ENCODE measurements around the gene TBC1D23. TPM values are rescaled to one million over a fixed set of nuclear protein-coding genes. Genes with fewer than 3 reads are reported as not detected.

TBC1D23 gene
- total and polyA plus RNA-seq, 2 of the 13 experiments (the other 11 are each of a cell fraction or from before 2014, with no cell fraction given): 28.7 to 35.4 TPM

DNA sequence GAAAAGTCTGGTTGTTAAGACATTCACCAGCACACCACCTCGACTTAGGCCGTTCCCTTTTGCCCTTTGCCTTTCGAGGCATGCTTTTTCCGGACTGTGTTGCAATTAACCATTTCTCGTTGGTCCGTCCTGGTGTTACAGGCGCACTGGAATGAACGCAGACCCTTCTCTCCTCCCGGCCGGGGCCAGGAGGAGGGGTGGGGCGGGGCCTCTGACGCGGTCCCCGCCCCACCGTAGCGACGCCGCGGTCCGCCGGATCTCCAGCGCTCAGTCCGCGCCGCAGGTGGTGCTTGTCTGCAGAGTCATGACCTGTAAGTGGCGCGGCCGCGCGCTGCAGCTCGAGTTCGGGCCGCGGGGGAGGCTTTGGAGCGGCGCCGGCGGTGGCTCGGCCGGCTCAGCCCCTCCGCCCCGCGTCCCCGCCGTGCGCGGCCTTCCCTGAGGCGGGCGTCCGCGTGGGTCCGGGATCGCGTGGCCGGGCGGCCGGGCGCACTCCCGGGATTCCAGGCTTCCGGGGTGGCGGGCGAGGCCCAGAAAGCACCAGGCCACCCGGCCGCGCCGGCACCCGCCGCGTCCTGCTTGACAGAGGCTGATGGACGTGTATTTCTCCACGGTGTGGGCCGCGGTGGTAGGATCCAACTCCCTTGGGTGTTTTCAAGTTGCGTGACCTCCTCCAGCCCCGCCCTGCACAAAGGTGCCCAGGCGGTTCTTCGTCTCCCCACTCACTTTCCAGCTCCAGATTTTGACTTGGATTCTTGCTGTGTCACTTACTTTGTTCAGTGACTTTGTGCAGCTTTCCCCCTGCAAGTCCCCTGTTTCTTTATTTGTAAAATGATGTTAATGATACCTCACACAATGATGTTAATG lies 73.9 kb downstream of the TBC1D23 start, which contains the start of gene NIT2 (continued):
- peak; percentile 27; the same call in 1 of the 2 replicates for TF ChIP-seq NR0B2 (CRISPR knock-in tag; IDR thresholded peaks at IDR 0.05)
- peak; percentile 49 for TF ChIP-seq ZNF776 (CRISPR knock-in tag; IDR thresholded peaks at IDR 0.05)
- peak; percentile 55 for TF ChIP-seq HDAC1 (CRISPR knock-in tag; IDR thresholded peaks at IDR 0.05)
- TF ChIP-seq CREBL2 (CRISPR knock-in tag; IDR thresholded peaks at IDR 0.05; ENCODE audit: borderline replicate concordance): no peak
- TF ChIP-seq TGIF2 (CRISPR knock-in tag; IDR thresholded peaks at IDR 0.05): peak; percentile 20; the same call in 1 of the 2 replicates
- no peak for TF ChIP-seq WIZ (CRISPR knock-in tag; IDR thresholded peaks at IDR 0.05)
- TF ChIP-seq, protein P1, sequence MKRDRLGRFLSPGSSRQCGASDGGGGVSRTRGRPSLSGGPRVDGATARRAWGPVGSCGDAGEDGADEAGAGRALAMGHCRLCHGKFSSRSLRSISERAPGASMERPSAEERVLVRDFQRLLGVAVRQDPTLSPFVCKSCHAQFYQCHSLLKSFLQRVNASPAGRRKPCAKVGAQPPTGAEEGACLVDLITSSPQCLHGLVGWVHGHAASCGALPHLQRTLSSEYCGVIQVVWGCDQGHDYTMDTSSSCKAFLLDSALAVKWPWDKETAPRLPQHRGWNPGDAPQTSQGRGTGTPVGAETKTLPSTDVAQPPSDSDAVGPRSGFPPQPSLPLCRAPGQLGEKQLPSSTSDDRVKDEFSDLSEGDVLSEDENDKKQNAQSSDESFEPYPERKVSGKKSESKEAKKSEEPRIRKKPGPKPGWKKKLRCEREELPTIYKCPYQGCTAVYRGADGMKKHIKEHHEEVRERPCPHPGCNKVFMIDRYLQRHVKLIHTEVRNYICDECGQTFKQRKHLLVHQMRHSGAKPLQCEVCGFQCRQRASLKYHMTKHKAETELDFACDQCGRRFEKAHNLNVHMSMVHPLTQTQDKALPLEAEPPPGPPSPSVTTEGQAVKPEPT (CRISPR knock-in tag; IDR thresholded peaks at IDR 0.05; ENCODE audit: low read depth): peak; percentile 40; the same call in 1 of the 2 replicates
- no peak for TF ChIP-seq TSC22D2 (CRISPR knock-in tag; IDR thresholded peaks at IDR 0.05; ENCODE audit: borderline replicate concordance)
- TF ChIP-seq, protein P2, sequence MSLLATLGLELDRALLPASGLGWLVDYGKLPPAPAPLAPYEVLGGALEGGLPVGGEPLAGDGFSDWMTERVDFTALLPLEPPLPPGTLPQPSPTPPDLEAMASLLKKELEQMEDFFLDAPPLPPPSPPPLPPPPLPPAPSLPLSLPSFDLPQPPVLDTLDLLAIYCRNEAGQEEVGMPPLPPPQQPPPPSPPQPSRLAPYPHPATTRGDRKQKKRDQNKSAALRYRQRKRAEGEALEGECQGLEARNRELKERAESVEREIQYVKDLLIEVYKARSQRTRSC (CRISPR knock-in tag; IDR thresholded peaks at IDR 0.05; ENCODE audit: low read depth): no peak
- peak; percentile 26; the same call in 1 of the 2 replicates for TF ChIP-seq STAG1 (CRISPR knock-in tag; IDR thresholded peaks at IDR 0.05)
- TF ChIP-seq, protein P3, sequence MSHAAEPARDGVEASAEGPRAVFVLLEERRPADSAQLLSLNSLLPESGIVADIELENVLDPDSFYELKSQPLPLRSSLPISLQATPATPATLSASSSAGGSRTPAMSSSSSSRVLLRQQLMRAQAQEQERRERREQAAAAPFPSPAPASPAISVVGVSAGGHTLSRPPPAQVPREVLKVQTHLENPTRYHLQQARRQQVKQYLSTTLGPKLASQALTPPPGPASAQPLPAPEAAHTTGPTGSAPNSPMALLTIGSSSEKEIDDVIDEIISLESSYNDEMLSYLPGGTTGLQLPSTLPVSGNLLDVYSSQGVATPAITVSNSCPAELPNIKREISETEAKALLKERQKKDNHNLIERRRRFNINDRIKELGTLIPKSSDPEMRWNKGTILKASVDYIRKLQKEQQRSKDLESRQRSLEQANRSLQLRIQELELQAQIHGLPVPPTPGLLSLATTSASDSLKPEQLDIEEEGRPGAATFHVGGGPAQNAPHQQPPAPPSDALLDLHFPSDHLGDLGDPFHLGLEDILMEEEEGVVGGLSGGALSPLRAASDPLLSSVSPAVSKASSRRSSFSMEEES (CRISPR knock-in tag; IDR thresholded peaks at IDR 0.05): no peak; the same call in 1 of the 2 replicates
- TF ChIP-seq RBFOX2 (IDR thresholded peaks at IDR 0.05; ENCODE audit: low read depth, low read length): peak; percentile 92
- TF ChIP-seq JARID2 (CRISPR knock-in tag; IDR thresholded peaks at IDR 0.05; ENCODE audit: insufficient replicate concordance): no peak
- TF ChIP-seq ZSCAN21 (CRISPR knock-in tag; IDR thresholded peaks at IDR 0.05; ENCODE audit: borderline replicate concordance): peak; percentile 14; the same call in 1 of the 2 replicates
- TF ChIP-seq, protein P4, sequence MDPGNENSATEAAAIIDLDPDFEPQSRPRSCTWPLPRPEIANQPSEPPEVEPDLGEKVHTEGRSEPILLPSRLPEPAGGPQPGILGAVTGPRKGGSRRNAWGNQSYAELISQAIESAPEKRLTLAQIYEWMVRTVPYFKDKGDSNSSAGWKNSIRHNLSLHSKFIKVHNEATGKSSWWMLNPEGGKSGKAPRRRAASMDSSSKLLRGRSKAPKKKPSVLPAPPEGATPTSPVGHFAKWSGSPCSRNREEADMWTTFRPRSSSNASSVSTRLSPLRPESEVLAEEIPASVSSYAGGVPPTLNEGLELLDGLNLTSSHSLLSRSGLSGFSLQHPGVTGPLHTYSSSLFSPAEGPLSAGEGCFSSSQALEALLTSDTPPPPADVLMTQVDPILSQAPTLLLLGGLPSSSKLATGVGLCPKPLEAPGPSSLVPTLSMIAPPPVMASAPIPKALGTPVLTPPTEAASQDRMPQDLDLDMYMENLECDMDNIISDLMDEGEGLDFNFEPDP (CRISPR knock-in tag; conservative IDR thresholded peaks at IDR 0.05): no peak
- 0 out of 2 replicates have a peak, but pooled peaks have one; percentile 79 for TF ChIP-seq ZNF556 (CRISPR knock-in tag; IDR thresholded peaks at IDR 0.05; ENCODE audit: borderline replicate concordance)
- TF ChIP-seq ZNF547 (CRISPR knock-in tag; IDR thresholded peaks at IDR 0.05): peak; percentile 61; the same call in 1 of the 2 replicates
- peak; percentile 73 for TF ChIP-seq BORCS8-MEF2B (CRISPR knock-in tag; IDR thresholded peaks at IDR 0.05)
- no peak for TF ChIP-seq TOE1 (CRISPR knock-in tag; IDR thresholded peaks at IDR 0.05)
- TF ChIP-seq SAFB2 (CRISPR knock-in tag; IDR thresholded peaks at IDR 0.05; ENCODE audit: borderline replicate concordance, low read depth): no peak; the same call in 1 of the 2 replicates
- TF ChIP-seq NBN (conservative IDR thresholded peaks at IDR 0.05): no peak
- TF ChIP-seq GZF1 (CRISPR knock-in tag; IDR thresholded peaks at IDR 0.05): 0 out of 2 replicates have a peak, but pooled peaks have one; percentile 53
- TF ChIP-seq ZBTB21 (CRISPR knock-in tag; IDR thresholded peaks at IDR 0.05): no peak

Data from HepG2 (cell line).